22Rv1 (cell line): ENCODE measurements around the gene COL18A1.

Experiments used
- ZFX ChIP-seq: fragments of 450-650 bp; IDR thresholded peaks from 2 replicates; pipeline ENCODE4 v1.6.1; 2017; ENCODE audit warnings: antibody characterized with exemption, borderline replicate concordance
- TF ChIP-seq, protein P1 (sequence below): fragments of 450-650 bp; IDR thresholded peaks from 2 replicates; pipeline ENCODE4 v1.5.1; 2017; ENCODE audit warnings: mild to moderate bottlenecking

DNA sequence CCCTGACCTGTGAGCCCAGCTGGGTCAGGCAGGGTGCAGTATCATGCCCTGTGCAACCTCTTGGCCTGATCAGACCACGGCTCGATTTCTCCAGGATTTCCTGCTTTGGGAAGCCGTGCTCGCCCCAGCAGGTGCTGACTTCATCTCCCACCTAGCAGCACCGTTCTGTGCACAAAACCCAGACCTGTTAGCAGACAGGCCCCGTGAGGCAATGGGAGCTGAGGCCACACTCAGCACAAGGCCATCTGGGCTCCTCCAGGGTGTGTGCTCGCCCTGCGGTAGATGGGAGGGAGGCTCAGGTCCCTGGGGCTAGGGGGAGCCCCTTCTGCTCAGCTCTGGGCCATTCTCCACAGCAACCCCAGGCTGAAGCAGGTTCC lies 107.6 kb downstream of the COL18A1 start:
- TF ChIP-seq, protein P1, sequence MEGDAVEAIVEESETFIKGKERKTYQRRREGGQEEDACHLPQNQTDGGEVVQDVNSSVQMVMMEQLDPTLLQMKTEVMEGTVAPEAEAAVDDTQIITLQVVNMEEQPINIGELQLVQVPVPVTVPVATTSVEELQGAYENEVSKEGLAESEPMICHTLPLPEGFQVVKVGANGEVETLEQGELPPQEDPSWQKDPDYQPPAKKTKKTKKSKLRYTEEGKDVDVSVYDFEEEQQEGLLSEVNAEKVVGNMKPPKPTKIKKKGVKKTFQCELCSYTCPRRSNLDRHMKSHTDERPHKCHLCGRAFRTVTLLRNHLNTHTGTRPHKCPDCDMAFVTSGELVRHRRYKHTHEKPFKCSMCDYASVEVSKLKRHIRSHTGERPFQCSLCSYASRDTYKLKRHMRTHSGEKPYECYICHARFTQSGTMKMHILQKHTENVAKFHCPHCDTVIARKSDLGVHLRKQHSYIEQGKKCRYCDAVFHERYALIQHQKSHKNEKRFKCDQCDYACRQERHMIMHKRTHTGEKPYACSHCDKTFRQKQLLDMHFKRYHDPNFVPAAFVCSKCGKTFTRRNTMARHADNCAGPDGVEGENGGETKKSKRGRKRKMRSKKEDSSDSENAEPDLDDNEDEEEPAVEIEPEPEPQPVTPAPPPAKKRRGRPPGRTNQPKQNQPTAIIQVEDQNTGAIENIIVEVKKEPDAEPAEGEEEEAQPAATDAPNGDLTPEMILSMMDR: no peak
- no peak for TF ChIP-seq ZFX
